ENCODE data around the gene TPK1.
"Not testable (repeated sequence)": the region's sequence is repeated elsewhere in the genome, so short reads cannot be mapped to it uniquely, and the experiment has no call there.

TPK1 gene

GRCh38 chr7:144584726-144585125, 251.1 kb downstream of the TPK1 start:
- Histone ChIP-seq H3K4me1 (ENCODE audit: insufficient read depth, poor library complexity, severe bottlenecking) (no peaks in the 10 kb centered on the region), H3K9me3 (ENCODE audit: severe bottlenecking) (no peaks in the 10 kb centered on the region), H3K27ac (ENCODE audit: poor library complexity, severe bottlenecking) (no peak overlapping the region), H3K27me3 (ENCODE audit: insufficient read depth, poor library complexity, severe bottlenecking) (no peaks in the 10 kb centered on the region), H3K36me3 (ENCODE audit: low read depth) (no peaks in the 10 kb centered on the region), H3K4me3 (ENCODE audit: severe bottlenecking) (no peak overlapping the region)
- TF ChIP-seq CTCF (IDR thresholded peaks at IDR 0.05; ENCODE audit: poor library complexity, severe bottlenecking), result no peak
- no peak for DNase-seq (ENCODE audit: low spot score)
- ATAC-seq (ENCODE audit: low read depth), result no peak

- no peak for DNase-seq (ENCODE audit: low spot score)
- Histone ChIP-seq H3K4me1 (ENCODE audit: insufficient read depth, poor library complexity, severe bottlenecking) (no peaks in the 10 kb centered on the region), H3K4me3 (ENCODE audit: severe bottlenecking) (no peak overlapping the region), H3K9me3 (ENCODE audit: severe bottlenecking) (no peaks in the 10 kb centered on the region), H3K27me3 (ENCODE audit: insufficient read depth, poor library complexity, severe bottlenecking) (no peaks in the 10 kb centered on the region), H3K36me3 (ENCODE audit: low read depth) (no peaks in the 10 kb centered on the region), H3K27ac (ENCODE audit: poor library complexity, severe bottlenecking) (no peak overlapping the region)
- TF ChIP-seq CTCF (IDR thresholded peaks at IDR 0.05; ENCODE audit: poor library complexity, severe bottlenecking), result no peak
- no peak for ATAC-seq (ENCODE audit: low read depth)
These were observed 256.2 kb downstream of the TPK1 start for GRCh38 chr7:144579687-144580086.

- no peak for TF ChIP-seq CTCF (IDR thresholded peaks at IDR 0.05; ENCODE audit: poor library complexity, severe bottlenecking)
These were observed 260.4 kb downstream of the TPK1 start for GRCh38 chr7:144575456-144575855.

GRCh38 chr7:144574753-144575152, 261.1 kb downstream of the TPK1 start:
- not testable (repeated sequence) for H3K9me3 ChIP-seq (ENCODE audit: severe bottlenecking); H3K27ac ChIP-seq (ENCODE audit: poor library complexity, severe bottlenecking); H3K36me3 ChIP-seq (ENCODE audit: low read depth); ATAC-seq (ENCODE audit: low read depth); H3K4me3 ChIP-seq (ENCODE audit: severe bottlenecking); DNase-seq (ENCODE audit: low spot score); H3K27me3 ChIP-seq (ENCODE audit: insufficient read depth, poor library complexity, severe bottlenecking); H3K4me1 ChIP-seq (ENCODE audit: insufficient read depth, poor library complexity, severe bottlenecking)

More at GRCh38 chr7:144575456-144575855, 260.4 kb downstream of the TPK1 start:
- H3K27me3 ChIP-seq (ENCODE audit: insufficient read depth, poor library complexity, severe bottlenecking), result no peaks in the 10 kb centered on the region
- H3K27ac ChIP-seq (ENCODE audit: poor library complexity, severe bottlenecking), result no peak overlapping the region
- H3K9me3 ChIP-seq (ENCODE audit: severe bottlenecking), result no peaks in the 10 kb centered on the region
- H3K4me1 ChIP-seq (ENCODE audit: insufficient read depth, poor library complexity, severe bottlenecking), result no peaks in the 10 kb centered on the region
- H3K36me3 ChIP-seq (ENCODE audit: low read depth), result no peaks in the 10 kb centered on the region
- H3K4me3 ChIP-seq (ENCODE audit: severe bottlenecking), result no peak overlapping the region
- ATAC-seq (ENCODE audit: low read depth) (no peak), DNase-seq (ENCODE audit: low spot score) (no peak)

GRCh38 chr7:144568233-144568632, 267.6 kb downstream of the TPK1 start:
- Histone ChIP-seq H3K4me3 (ENCODE audit: severe bottlenecking) (no peak overlapping the region), H3K27me3 (ENCODE audit: insufficient read depth, poor library complexity, severe bottlenecking) (no peaks in the 10 kb centered on the region), H3K9me3 (ENCODE audit: severe bottlenecking) (no peaks in the 10 kb centered on the region), H3K4me1 (ENCODE audit: insufficient read depth, poor library complexity, severe bottlenecking) (no peaks in the 10 kb centered on the region), H3K27ac (ENCODE audit: poor library complexity, severe bottlenecking) (no peak overlapping the region), H3K36me3 (ENCODE audit: low read depth) (no peaks in the 10 kb centered on the region)
- no peak for TF ChIP-seq CTCF (IDR thresholded peaks at IDR 0.05; ENCODE audit: poor library complexity, severe bottlenecking)
- no peak for DNase-seq (ENCODE audit: low spot score)
- ATAC-seq (ENCODE audit: low read depth), result no peak
